Ovary (tissue), 3 donors: Measurements from ENCODE around the gene KRTAP4-16.

Experiments used
- CTCF ChIP-seq, 3 donors: fragments of 450-650 bp in 2 of 3; fragments of 200-600 bp in 1 of 3; IDR thresholded peaks; one replicate each; pipeline versions ENCODE4 v1.5.1 to v1.8.0; 2016 to 2022; ENCODE audit warnings: antibody characterized with exemption in 3 of 3, mild to moderate bottlenecking in 1 of 3
- EP300 ChIP-seq: sonication (generic); formaldehyde crosslinking; IDR thresholded peaks from one replicate; pipeline ENCODE4 v1.6.1; 2017; ENCODE audit warnings: antibody characterized with exemption
- POLR2A ChIP-seq: fragments of 450-650 bp; IDR thresholded peaks from one replicate; pipeline ENCODE4 v1.6.1; 2017; ENCODE audit warnings: antibody characterized with exemption, mild to moderate bottlenecking, moderate library complexity
- donor health status: DM: no; HTN: no; CAD: no.

- no peak for TF ChIP-seq CTCF (IDR thresholded peaks at IDR 0.05)
- no peak for TF ChIP-seq EP300
- TF ChIP-seq POLR2A = no peak
Measured at GRCh38 chr17:41127371-41127770, 25.4 kb upstream of the KRTAP4-16 start.
